GM18502 (cell line): ENCODE measurements around the gene UGT1A8.

Experiments
- ATAC-seq: cut with Tn5 transposase; IDR thresholded peaks from one replicate; pipeline ENCODE4 v1.9.1; 2021; ENCODE audit warnings: mild to moderate bottlenecking; ENCODE audit not compliant: unreplicated experiment, poor library complexity

Gene UGT1A8

DNA sequence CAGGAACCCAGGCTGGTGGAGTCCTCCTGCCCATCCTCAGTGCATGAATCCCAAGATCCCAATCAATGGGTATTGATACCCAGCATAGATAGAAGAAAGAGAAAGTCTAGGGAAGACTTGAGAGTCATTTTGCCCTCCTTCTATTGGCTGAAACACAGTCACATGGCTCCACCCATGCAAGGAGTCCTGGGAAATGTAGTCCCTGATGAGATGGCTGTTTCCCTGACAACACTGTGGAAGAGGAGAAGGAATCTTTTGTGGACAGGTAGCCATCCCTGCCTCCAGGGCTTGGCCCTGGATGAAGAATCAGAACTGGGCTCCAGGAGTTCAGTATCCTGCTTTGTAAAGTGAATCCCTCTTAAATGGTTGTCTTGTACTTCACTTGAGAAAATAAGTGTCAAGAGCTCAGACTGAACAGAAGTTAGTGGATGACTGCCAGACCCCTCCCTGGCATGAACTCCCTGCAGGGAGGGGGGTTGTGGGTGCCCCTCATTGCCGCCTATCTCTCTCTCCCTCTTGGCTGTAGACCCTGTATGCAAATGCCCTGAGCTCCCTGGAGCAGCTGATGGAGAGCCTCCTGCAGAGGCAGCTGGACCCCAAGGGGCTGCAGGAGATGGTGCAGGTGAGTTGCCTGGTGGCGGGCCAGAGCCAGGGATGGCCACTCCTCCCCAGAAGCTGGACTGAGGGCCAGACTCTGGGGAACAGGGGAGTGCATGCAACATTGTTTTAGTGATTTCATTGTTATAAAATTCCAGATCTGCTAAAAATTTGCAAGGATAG lies 196.8 kb downstream of the UGT1A8 start:
- ATAC-seq: no peak

DNA sequence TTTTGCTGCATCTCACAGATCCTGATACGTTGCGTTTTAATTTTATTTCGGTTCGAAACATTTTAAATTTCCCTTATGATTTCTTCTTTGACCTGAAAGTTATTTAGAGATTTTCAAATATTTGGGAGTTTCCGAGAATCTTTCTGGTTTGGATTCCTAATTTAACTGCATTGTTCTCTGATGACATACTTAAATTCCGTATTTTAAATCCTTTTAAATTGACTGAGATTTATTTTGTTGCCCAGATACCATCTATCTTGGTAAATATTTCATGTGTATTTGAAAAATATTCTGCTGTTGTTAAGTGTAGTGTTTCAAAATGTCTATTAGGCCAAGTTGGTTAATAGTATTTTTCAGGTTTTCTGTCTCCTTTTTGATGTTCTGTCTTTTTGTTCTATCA lies 198.4 kb downstream of the UGT1A8 start:
- ATAC-seq: no peak

DNA sequence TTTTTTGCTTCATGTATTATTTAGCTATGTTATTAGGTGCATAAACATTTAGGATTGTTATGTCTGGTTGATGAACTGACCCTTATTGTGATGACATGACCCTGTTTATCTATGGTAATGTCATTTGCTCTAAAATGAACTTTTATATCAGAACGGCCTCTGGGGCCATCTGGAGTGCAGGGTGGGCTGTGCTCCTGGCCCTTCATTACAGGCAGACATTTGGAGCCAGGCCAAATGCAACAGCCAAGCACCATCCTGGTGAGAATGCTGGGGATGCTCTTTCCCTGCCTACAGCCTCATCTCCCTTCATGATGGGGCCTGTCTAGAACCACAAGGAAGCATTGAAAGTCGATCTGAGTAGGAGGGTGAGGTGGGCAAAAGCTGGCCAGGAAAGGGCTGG lies 198.9 kb downstream of the UGT1A8 start:
- ATAC-seq: no peak

DNA sequence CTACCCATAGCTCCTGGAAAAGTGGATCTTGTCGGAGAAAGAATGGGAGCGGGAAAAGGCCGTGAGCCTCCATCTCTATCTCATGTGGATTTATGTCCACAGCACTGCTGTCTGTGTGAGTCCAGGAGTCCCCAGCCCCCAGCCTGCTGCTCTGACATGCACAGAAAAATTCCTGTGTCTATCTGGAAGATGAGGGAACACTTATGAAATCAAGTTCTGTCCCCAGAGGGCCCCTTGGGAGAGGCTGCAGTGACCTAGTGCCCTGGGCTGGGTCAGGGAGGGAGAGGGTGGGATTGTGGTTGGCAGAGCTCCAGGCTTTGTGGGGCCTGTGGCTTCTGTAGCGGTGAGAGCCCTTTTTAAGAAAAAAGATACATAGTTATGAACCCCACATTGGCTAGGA lies 199.3 kb downstream of the UGT1A8 start:
- no peak for ATAC-seq

DNA sequence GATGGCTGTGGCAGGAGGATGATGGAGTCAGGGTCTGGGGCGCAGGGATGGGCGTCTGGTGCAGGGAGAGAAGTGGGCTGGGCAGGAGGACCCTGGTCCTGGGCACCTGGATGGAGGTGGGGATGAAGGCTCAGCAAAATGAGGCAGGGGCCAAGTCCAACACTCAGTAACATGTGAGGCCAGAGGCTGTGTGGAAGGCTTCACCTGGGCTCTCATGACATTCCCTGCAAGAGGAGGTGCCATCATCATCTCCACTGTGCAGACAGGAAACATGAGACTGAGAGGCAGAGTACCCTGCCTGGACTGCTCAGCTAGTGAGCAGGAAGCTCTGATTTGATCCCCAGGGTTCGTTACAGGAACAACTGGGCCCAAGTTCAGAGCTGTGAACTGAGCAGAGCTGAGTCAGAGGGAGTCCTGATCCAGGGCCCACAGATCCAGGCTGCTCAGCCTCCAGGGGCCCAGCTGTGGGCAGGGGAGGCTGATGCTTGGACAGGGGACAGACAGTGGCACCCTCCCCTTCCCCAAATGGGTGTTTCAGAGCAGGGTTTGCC lies 200.0 kb downstream of the UGT1A8 start:
- ATAC-seq: no peak

DNA sequence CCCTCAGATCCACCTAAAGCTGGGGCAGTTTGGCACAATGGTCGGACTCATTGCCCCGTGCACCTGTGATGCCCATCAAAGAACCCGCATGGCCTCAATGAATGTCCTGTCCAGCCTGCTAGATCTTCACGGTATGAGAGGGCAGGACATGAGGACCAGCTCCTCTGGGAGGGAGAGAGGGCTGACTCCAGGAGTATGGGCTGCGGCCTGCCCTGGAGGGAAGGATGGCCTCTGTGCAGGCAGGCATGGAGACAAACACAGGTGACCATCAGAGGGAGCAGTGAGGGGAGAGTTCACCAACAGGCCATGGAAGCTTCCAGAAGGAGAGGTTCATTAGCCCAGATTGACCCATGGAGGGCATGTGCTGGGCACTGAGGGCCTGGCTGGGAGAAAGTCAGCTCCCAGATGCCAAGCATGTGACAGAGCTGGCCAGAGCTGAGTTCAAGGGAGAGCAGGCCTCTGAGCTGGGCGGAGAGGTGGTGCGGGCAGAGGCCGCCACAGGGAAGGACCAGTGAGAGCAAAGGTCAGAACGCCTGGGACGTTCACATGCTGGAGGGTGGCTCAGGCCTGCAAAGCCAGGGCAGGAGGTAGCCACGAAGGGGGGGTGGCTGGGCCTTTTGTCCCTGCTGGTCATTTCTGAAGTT lies 200.7 kb downstream of the UGT1A8 start:
- no peak for ATAC-seq

DNA sequence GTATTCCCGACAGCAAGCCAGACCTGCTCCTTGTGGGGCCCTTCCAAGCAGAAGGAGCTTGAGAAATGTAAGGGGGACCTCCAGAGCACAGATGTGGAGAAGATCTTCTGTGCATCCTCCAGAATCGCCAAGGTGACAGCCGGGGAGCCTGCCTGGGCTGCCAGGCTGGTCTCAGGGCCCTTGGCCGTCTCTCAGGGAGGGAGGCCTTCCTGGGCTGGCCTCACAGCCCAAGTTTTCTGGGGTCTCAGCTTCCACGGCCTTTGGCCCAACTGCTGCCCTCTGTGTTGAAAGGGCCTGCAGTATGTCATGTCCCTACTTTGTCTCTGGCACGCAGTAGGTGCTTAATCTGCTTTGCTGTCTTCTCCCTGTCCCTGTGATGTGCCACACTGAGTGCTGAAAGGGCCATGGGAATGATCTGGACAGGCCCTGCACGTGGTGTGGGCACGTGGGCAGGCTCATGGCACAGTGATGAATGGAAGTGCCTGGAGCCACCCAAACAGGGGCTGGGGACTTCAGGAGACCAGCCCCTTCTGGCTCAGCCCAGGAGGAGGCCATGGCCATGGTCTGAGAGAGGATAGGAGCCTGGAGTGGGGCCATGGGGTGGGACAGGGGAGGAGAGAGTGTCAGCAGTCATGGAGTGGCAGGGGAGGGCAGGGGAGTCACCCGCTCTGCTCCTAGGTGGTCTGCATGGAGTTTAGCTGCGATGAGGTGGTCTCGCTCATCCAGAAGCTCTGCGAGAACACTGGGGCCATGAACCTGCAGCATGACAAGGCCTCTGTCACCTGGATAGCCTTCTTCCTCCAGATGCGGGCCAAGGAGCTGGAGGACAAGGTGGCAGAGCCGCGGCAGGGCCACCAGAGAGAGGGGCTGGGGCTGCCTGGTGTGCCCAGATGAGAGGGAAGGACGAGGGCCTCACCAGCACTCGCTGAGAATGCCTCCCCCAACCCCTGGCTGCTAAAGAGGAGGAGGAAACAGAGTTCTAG lies 201.5 kb downstream of the UGT1A8 start:
- ATAC-seq: no peak

DNA sequence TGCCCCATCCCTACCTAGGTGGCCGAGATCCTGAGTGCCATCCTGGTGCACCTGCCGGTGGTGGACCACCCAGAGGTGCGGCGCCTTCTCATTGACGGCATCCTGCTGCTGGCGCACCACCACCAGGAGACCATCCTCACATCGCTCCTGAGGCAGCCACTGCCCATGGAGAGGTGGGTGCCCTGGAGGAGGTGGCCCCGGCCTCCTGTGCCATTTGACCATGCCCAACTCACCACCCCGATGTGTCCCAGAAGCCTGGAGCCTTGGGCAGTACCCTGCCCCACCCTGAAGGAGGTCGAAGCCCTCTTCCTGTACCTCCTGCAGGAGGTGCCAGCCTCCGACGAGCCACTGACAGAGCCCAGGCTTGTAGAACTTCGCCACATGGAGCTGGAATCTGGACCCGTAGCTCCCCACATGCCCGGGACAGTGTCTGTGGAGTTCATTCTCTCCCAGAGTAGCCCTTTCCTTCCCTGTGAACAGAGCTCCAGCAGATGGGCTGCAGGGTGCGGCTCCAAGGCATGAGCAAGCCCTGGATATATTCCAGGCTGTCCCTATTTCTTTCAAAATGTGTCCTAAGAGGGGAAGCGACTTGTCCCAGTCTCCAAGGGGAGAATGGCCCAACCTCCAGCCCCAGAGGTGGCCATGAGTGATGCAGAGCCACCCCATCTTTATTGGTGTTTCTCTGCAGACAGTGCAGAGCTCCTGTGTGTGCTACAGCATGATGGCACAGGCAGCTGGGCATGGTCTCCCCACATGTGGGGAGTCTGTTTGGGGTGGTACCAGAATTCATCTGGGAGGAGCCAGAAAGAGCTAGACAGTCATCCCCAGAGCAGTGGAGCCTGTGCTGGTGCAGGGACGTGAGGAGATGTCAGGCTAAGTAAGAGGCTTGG lies 202.7 kb downstream of the UGT1A8 start:
- no peak for ATAC-seq

DNA sequence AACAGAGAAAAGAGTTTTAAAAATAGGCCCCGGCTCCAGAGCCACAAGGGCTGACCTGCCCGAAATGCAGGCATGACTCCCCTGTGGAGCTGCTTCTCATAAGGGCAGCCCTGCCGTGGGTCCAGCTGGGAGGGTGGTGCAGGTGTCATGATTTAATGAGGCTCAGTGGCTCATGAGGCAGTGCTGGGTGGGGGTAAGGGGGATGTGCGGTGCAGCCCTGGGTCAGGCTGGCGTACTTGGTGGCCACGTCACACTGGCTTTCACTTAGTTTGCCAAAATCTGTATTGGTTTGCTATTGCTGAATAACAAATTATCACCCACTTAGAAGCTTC lies 203.3 kb downstream of the UGT1A8 start:
- no peak for ATAC-seq

DNA sequence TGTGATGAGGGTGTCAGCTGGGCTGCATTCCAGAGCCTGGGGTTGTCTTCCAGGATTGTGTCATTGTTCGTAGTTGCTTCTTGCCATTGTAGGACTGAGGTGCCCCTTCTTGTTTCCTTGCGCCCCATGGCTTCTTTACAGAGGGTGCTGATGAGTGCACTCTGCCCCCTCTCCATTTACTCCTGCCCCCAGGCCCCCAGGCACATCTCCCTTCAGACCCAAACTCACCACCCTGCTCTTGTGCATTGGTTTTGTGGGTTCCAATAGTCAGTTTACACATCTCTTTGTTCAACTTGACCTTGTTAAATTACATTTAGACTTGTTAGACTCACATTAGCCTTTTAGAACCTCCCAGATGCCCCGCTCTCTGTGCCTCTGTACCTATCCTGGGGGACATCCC lies 203.8 kb downstream of the UGT1A8 start:
- no peak for ATAC-seq

DNA sequence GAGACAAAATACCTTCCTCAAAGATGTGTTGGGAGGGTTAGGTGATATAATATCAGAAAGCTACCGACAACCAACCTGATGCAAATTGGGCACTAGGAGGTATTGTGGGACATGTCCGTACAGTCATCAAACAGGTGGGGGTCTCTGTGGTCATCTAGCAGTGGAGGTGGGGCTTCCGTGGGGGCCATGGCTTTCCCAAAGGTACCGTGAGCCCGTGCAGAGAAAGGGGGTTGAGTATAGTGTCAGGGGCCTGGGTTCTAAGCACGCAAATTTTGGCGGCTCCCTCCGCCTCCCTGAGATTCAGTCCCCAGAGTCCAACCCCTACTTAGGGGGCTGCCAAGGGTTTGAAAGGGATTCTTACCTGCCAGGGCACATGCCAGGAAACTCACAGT lies 204.3 kb downstream of the UGT1A8 start:
- no peak for ATAC-seq

DNA sequence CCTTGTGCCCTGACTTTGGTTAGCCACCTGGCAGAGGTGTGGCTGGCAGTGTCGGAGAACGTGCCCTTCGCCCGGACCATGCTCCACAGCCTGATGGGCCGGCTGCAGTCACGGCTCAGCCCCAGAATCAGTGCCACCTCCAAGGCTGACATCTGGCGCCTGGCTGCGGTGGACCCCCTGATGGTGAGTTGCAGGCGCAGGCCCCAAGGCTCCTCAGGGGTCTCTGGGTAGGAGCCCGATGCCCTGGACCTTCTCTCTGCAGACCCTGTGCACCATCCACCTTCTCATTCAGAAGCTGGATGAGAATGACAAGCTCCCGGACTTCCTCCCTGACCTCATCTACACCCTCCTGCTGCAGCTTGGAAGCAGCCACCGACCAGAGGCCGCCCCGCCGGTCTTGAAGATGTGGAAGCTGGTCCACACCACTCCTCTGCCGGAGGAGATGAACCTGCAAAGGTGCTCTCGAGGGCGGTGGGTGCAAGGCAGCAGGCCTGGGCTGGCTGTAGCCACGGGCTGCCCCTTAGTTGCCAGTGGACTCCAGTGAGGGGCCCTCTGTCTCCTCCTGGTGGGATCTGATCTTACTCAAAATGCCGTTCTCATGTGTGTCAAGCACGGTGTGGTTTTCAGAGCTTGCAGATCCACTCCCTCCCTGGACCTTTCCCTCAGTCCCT lies 204.8 kb downstream of the UGT1A8 start:
- ATAC-seq: no peak
